RKO (cell line): ENCODE measurements around the gene ARHGEF40.

Source experiments
- DNase-seq: peaks from one replicate; pipeline ENCODE4 v3.0.0-alpha.2; 2016; ENCODE audit warnings: low spot score

Gene ARHGEF40

DNA sequence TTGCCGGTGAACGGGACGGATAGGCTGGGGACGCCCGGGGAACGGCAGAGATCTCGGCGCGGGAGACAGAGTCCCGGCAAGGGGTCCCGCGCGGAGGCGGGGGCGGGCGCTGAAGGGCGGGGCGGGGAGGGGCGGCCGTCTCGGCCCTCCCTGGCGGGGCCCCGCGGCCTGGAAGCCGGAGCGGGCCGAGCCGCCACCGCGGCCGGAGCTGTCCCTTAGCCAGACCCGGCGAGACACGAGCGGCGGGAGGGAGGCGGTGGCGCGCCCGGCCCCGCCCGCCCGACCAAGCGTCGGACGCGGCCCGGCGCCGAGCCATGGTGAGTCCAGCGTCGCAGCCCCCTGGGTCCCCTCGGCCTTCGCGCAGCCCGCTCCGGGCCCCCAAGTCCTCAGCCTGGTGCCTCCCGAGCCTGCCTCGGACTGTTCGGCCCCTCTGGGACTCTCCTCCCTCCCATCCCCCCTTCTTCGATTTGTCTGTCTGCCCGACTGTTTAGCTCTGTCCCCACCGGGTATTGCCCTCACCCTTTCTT is at the start of gene ARHGEF40:
Gene ARHGEF40, plus strand, starts transcription at position 222 of the 527 bp plus-strand sequence. Its CDS starts 93 bp downstream, at position 315.
- peak; percentile 47 for DNase-seq

DNA sequence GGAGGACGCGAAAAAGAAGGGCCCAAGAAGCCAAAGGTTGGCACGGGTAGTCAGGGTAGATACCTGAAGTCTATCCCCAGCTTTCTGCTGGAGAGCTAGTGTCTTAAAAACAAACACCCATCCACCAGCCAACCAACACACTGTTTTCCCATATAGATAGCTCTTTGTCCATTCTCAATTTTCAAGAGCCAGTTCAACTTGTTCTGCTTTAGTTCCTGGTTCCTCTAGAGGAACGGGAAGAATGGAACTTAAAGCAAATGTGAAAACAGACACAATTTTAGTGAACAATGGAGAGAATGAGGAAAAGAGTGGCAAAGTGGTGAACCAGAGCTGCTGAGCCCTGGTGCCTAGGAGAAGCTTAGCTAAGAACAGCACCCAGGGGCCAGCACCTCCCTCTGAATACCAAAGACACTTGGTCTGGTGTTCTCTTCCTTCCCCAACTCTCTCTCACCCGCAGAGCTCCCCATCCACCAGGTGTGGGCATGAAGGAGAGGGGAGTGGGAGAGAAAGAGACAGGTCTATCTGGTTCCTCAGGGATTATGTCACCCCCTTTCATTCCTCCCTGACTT is 49.0 kb upstream of the ARHGEF40 start:
- DNase-seq = no peak

DNA sequence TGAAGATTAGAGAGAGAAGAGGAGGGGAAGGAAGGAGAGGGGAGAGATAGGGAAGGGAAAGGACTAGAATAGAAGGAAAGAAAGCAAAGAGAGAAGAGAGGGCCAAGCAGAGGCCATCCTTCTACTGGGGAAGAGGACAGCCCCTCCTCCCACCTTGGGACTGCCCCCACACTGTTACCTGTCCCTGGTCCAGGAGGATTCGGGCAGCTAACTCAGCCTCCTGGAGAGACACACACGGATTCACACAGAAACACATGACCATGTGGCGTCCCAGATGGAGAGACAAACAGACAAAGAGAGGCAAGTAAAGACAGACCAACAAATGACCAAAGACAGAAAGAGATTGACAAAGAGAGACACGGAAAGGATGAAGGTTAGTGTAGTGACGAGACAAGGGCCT is 47.4 kb upstream of the ARHGEF40 start:
- no peak for DNase-seq

DNA sequence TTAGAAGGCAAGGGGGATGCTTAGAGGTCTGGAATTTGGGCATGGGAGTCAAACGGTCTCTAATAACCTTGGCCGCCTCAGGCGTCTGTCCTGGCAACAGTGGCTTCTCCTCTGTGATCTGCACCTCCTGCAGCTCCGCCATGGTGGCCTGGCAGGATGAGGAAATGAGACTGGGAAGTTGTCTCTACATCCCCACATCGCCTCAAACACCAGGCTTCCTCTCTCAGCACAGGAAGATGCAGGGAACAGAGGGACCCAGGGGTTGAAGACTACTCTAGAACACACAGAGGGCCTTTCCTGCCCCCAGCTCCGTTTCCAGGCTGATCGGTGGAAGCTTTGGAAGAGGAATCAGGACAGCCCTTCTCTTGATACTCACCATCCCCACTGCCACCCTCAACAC is 46.9 kb upstream of the ARHGEF40 start:
- no peak for DNase-seq

DNA sequence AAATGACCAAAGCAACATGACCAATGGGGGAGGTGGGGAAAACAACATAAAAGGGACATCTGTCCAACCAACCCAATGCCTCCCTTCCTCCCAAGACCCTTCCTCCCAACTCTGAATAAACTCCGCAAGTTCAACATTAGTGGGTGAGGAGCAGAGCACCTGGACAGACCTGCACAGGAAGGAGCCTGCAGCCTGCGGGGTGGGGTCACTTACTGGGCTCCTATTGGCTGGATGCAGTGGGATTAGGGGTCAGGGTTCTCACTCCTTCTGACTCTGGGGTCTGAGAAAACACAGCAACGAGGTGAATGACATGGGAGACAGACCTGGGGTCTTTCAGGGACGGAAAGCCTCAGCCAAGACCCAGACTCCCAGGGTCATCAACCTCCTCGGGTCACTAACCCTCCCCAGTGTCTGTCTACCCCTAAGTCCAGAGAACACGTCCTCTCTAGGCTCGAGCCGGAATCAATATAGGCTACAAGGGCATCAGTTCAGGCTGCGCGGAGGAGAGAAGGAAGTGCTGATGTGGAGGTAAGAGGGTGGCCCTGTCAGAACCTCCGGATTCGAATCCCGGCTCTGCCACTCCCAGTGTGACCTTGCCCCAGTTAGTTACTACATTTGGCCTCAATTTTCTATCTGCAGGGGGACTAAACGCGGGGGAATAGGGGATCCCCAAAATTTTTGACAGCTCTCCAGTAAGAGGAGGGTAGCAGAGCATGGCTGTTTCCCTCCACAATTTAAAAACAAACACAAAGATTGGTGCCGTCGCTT is 46.1 kb upstream of the ARHGEF40 start:
- DNase-seq = no peak

DNA sequence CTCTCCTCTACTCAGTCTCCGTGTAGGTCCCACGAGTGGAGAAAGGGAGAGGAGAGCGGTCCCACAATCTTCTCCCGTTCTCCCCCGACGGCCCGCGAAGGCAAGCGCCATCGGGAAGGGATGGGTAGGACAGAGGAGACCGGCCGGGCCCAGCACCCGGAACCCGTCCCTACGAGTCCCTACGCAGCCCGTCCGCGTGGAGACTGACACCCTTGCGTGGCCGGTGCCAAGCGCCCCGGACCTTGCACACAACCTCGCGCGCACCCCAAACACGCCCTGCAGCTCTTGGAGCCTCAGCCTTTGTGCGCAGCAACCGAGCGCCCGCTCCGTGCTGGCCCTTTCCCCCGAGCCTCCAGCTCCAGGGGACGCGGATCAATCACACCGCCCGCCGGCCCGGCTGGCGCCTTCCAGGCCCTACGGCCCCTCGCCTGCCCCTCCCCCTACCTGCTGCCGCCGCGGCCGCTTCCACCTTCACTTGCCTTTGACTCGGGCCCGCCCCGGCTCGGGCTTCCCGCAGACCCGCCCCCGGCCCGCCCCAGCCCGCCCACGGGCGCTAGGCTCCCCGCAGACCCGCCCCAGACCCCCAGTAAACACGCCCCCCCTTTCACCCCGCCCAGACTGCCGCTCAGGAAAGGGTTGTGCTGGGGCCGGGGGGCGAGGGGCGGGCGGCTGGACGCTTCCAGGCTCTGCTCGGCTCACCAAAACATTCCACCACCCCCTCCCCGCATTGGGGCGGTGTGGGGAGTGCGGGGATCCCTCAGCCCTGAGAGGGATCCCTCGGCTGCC is 45.3 kb upstream of the ARHGEF40 start, which contains the start of gene NDRG2:
Gene NDRG2, minus strand, starts transcription at position 477 of the 786 bp plus-strand sequence. CDS start 1,746 bp downstream, outside the sequence.
- no peak for DNase-seq

DNA sequence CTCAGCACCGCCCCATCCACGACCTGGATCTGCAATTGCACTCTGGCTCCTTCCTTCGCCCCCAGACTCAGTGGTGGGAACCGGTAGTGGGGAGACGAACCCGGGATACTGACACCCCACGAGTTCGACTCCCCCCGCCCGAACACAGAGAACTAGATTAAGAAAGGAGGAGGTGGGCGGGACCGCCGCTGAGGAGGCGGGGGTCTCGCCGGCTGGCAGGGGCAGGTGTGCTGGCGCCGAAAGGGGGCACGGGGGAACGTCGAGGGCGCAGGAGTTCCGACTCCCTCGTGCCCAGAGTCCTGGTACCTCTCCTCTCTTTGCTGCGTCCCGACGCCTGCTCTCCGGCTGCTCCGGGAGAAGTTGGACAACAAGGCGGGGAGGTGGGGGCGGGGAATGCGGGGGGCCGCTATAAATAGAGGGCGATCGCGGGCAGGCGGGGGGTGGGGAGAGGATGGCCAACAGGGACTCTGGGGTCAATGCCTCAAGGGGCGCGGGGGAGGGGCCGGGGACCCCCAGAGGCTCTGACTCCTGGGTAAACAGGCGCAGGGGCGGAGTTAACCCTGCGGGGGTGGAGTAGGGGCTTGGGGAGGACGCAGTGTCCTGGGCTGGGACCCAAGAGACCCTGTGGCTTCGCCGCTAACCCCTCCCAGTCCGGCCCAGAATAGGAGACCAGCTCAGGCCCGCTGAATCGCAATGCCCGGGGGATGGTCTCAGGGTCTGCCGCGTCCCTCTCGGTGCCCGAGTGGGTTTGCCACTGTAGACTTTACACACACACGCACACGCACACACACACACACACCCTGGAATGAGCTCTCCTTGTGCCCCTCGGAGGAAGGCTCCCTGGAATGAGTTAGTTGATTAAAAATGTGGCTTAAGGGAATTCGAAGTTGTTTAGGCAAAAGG is 44.5 kb upstream of the ARHGEF40 start:
- no peak for DNase-seq

DNA sequence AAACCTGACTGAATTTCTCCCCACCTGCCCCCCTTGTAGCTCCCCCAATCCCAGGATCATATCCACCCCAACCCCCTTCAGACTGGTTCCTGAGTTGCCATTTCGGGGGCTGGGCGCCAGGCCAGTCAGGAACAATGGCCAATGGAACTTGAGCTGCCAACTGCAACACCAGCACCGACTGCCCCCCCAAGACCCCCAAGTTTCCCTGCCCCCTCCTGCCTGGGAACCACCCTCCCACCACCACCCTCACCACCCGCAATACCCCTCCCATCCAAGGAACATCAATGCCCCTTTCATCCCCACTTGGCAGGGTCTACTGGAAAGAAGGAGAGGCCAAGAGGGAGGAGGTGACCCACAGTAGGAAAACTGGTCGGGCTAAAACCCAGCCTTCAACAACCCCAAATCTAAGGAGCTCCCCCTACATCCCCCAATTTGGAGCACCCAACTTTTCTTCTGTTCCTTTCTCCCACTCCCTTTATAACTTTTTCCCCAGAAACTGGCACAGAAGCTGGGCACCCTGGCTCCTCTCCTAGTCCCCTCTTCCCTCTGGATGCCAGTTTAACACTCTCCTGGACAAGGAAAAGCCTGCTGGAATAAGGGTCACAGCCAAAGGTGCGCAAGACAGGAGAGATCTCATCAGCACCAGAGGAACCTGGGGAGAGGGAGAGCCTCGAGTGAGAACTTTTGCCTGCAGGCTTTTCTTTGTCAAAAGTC is 43.7 kb upstream of the ARHGEF40 start:
- DNase-seq = no peak

DNA sequence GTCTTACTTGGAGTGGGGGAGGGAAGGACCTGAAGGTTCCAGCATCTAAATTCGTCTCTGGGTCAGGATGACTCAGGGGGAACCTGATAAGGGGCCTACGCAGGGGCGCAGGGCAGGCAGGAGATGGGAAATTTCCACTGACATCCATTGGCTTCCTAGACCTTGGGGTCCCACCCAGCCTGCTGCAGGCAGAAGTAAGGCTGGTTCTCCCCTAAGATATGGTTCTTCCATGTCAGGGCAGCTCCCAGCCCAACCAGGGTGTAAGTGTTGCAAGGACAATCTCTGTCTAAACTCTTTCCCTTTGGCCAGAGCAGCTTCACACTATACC is 43.2 kb upstream of the ARHGEF40 start:
- no peak for DNase-seq

DNA sequence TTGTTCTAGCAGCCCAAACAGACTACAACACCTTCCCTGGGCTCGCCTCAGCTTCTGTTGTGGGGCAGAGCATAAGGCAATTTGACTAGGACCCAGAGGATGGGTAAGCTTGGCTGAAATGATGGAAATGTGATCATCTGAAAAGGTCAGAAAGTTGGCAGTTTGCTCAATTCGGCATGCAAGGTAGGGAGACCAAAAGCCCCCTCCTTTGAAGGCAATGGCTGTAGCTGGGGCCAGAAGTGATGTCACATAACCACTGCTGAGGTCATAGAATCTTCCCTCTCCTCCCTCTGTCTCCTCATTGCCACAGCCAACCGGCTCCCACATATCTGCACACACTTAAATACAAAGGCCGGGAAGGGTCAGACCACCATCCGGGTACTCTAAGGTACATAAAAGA is 40.2 kb upstream of the ARHGEF40 start, which contains the start of gene TPPP2:
Gene TPPP2, plus strand, starts transcription at position 301 of the 400 bp plus-strand sequence. CDS start 365 bp downstream, outside the sequence.
- DNase-seq = no peak

DNA sequence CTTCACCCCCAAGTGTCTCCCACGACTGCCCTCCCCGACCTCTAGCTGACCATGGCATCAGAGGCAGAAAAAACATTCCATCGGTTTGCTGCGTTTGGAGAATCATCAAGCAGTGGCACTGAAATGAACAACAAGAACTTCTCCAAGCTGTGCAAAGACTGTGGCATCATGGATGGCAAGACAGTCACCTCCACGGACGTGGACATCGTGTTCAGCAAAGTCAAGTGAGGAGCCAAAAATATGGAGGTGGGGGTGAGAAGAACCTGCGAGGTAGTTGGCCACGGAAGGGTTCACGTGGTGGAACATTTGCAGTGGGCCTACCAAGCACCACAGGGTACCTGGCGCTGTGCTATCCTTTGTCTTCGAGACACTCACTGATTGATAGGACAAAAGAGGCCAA is 39.6 kb upstream of the ARHGEF40 start:
- no peak for DNase-seq

DNA sequence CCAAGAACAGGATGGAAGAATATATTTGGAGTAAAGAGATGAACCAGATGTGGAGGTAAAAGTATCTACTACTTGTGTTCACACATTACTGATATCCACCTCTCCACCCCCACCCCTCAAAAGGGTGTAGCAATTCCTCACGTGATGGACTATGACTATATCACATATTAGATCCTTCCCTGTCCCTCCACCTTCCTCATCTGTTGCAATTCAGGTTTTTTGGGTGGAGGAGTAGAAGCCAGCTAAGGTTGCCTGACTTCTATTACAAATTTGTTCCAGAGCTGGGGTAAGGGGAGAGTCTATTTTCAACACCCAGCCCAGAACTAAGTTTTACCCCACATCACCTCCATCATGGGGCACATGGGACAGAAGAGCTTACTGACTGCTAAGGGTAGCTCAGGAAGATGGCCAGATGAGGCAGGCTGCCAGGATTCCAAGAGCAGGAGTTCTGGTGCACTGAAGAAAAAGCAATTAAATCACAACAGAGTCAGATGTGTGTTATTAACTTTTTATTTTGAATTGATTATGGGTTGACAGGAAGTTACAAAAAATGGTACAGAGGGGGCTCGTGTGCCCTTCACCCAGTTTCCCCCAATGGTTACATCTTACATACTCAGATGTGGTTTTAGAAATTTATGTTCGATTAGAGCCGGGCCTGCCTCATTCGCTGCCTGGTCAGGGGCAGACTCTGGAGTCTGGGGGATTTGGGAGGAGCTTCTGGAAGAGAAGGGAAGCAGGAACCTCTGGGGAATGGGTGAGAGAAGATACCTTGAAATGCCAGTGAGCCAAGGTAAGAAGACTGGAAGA is 37.6 kb upstream of the ARHGEF40 start:
- DNase-seq = no peak

DNA sequence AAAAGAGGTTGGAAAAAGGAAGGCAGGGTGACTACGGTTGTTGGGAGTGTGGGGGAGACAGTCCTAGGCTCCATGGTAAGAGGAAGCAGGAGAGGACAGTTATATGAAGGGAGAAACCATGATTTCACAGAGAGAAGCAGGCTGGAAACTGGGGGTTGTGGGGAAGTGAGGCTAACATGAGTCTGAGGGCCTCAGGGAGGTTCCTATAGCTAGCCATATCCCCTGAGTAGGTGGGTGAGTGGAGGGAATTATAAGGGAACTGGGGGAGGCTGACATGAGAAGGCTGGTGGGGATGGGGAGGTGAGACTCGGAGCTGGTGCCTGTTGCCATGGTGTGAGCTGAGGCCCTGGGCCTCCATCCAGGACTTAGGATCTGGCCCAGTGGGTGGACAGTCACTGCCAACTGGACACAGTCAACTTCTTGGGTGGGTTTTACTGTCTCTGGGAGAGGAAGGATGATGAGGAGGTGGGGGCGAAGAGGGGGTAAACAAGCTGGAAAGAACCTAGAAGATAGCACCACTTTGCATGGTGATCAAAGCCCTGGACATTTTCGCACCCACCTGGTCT is 36.9 kb upstream of the ARHGEF40 start:
- DNase-seq = no peak

DNA sequence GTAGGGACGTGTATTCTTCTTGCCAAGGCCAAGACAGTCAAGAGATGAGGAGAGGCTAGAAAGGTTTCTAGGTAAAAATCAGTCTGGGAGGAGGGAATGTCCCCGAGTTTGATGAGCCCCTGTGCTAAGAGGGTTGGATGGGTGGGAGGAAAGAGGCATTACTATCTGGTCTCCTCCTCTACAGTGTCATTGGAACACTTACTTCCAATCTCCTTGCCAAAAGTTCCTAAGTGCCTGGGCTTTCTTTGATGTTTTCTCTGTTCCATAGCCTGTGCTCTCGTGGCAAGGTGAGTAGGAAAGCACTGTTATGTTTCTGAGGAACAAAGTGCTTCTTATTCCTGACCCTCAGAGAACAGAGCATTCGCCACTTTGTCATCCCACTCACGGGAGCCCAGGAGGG is 35.4 kb upstream of the ARHGEF40 start, which contains the start of gene RNASE13:
Gene RNASE13, minus strand, starts transcription at position 101 of the 400 bp plus-strand sequence. CDS start 519 bp downstream, outside the sequence.
- DNase-seq = no peak

DNA sequence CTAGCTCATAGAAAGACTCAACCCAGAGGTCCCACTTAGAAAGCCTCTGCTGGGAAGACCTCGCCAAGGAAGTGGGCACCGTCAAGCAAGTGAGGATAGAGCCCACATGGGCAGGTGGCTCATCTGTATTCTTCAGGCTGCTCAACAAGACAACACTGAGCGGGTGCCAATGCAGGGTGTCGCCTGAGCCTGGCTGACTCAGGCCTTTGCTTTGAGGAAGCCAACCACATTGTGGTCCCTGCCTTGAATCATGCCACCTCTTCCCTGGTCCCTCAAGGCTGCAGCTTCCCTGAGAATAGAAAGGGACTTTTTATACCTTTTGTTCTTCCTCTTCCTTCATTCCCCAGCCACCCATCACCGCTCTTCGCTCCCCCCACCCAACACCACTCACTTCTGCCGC is 33.4 kb upstream of the ARHGEF40 start:
- no peak for DNase-seq

DNA sequence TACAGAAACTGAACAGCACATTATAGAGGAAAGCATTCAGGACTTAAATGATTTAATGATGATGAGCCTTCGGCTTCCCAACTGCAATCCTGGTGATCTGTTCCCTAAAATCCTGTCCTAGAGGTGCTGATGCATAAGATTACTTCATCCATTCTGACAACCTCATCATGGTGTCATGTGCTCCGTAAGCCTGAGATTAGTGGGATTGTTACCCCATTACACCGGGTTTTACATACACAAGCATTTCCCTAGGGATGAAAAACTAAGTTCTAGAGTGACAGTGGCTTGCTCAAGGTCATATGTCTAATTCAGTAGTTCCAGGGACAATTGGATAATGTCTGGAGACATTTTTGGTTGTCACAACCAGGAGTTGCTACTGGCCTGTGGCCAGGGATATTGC is 32.9 kb upstream of the ARHGEF40 start:
- DNase-seq = no peak

DNA sequence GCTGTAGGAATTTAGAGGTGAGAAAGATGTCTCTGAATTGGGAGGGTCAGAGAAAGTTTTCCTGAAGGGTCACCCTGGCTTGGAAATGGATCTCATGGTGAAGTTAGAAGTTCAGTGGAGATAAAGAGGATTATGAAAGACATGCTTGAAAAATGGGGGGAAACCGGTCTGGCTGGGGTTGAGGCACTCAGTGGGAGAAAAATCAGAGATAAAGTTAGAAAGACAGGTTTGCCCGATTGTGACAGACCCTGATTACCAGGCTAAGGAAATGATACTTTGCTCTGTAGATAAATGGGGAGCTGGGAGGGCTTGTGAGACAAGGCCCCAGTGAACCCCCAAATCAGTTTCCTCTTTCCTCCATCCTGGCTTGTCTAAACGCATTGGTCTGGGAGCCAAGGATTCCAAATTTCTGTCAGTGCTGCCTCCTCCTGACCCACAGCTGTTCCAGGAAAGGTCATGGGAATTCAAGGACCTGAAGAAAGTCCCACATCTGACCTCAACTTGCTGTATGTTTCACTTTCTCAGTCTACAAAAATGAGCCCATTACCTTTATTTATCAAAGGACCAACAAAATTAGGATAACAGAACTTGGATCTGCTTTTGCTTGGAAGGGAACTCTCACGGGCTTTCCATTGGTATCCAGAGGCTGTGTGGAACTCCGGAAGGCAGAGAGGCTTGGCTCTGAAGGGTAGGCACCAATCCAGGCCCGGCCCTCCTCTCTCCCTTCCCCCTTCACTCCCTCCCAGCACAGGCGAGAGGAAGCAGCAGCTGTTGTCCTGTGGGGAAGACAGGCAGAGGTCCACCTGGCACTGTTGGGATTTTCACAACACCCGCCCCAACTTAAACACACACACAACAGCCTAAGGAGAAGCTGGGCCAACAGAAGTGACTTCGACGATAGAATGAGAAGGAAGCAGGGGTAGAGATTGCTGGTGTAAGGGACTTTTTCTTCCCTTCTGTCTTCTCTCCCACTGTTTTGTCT is 31.4 kb upstream of the ARHGEF40 start:
- DNase-seq = no peak
